SH-SY5Y (cell line): ENCODE data around the gene NUCKS1.

ENCODE experiments used
- GATA2 ChIP-seq: IDR thresholded peaks from 2 replicates; pipeline ENCODE4 v1.6.1; 2011; ENCODE audit warnings: mild to moderate bottlenecking, low read depth, low read length
- GATA3 ChIP-seq: IDR thresholded peaks from 2 replicates; pipeline ENCODE4 v1.6.1; 2011; ENCODE audit warnings: low read depth, mild to moderate bottlenecking, low read length, moderate library complexity

GRCh38 chr1:205668951-205669340, 81.0 kb downstream of the NUCKS1 start:
- no peak for TF ChIP-seq GATA3
- TF ChIP-seq GATA2, result no peak
